Measurements from ENCODE around the gene ANKRD28. TPM values are rescaled to one million over a fixed set of nuclear protein-coding genes. Genes with fewer than 3 reads are reported as not detected.

The ANKRD28 gene
- total RNA-seq, 2 donors from 2014 or later, result 22.1 to 43.0 TPM

DNA sequence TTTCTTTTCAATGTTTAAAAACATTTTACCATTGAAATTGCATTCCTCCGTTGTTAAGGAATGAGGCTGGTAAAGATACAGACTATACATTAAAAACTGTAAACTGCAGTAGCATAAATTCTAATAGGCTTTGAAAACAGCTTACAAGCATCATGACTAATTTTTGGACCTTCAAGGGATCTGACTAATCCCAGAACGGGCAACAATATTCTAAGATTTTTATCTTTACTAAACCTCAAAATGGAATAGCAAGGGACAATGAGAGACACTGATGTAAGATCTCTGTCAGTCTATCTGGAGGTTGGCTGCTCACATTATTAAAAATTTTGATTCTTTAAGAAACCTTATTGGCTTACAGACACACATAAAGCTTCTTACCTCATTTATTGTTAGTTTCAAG, 121.5 kb downstream of the ANKRD28 start:
- no peak for DNase-seq (ENCODE audit: low spot score in 2 of 2)
- H3K9me3 Mint-ChIP-seq, result no peaks in the 10 kb centered on the region
- no peak overlapping the region for H3K27ac Mint-ChIP-seq
- H3K36me3 Mint-ChIP-seq, result no peaks in the 10 kb centered on the region
- ATAC-seq, result no peak

DNA sequence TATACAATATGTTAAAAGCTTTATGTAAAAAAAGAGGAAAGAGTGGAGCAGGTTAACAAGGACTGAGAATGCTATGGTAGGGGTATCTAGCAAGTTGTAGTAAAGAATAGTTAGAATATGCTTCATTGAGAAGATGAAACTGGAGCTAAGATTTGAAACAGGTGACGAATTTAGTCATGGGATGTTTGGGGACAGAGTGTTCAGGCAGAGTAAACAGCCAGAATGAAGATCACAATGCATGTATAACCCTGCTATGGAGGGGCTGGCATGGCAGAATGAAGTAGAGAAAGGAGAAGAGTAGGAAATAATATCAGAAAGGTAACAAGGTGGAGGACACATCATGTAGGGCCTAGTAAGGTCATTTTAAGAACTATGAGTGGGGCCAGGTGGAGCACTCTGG, 124.2 kb downstream of the ANKRD28 start:
- ATAC-seq (no peak), DNase-seq (ENCODE audit: low spot score in 2 of 2) (no peak)
- H3K9me3 Mint-ChIP-seq, result no peaks in the 10 kb centered on the region
- H3K36me3 Mint-ChIP-seq, result peaks cover 6 to 15% of the 10 kb centered on the region in 2 donors
- no peak overlapping the region for H3K27ac Mint-ChIP-seq

DNA sequence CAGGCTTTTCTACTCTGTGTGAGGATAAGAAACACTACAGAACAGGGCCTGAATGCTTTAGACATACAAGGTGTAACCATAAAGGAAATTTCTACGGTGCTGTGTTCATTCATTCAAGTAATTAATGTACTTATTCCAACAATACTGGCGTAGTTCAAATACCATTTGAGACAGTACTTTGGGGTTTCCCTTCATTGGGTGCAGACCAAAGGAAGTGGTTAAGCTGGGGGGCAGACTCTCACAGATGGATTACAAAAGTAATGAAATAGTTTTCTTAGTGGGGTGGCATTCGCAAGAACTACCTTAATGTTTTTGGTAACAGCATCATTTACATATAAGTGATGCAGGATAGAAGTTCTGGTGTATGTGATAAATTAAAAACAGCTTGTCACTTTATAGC, 130.3 kb downstream of the ANKRD28 start:
- H3K36me3 Mint-ChIP-seq, result peaks cover 23 to 41% of the 10 kb centered on the region in 2 donors
- no peak overlapping the region for H3K27ac Mint-ChIP-seq
- DNase-seq (ENCODE audit: low spot score in 2 of 2) (no peak), ATAC-seq (peak; percentile 71 to 78)
- peaks cover 4 to 12% of the 10 kb centered on the region in 2 donors for H3K9me3 Mint-ChIP-seq

DNA sequence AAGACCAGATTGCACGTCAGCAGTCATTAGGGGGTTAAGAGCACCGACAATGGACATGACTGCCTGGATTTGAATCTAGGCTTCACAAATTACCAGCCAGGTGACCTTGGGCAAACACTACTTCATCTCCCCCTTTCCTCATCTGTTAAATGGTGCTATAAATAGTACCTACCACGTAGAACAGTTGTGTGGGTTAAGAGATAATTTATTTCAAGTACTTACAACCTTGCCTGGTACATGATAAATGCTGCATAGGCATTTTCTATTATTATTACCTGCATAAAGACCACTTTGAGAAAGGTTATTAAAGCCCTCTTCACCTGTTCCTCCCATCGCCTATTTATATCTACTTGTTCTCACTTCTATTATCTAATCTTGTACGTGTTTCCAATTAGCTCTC, 131.5 kb downstream of the ANKRD28 start:
- H3K9me3 Mint-ChIP-seq, result peaks cover 4 to 12% of the 10 kb centered on the region in 2 donors
- no peak for DNase-seq (ENCODE audit: low spot score in 2 of 2)
- peaks cover 23 to 41% of the 10 kb centered on the region in 2 donors for H3K36me3 Mint-ChIP-seq
- peak overlapping the region in 1 of 2 donors; percentile 10 for H3K27ac Mint-ChIP-seq
- no peak for ATAC-seq

DNA sequence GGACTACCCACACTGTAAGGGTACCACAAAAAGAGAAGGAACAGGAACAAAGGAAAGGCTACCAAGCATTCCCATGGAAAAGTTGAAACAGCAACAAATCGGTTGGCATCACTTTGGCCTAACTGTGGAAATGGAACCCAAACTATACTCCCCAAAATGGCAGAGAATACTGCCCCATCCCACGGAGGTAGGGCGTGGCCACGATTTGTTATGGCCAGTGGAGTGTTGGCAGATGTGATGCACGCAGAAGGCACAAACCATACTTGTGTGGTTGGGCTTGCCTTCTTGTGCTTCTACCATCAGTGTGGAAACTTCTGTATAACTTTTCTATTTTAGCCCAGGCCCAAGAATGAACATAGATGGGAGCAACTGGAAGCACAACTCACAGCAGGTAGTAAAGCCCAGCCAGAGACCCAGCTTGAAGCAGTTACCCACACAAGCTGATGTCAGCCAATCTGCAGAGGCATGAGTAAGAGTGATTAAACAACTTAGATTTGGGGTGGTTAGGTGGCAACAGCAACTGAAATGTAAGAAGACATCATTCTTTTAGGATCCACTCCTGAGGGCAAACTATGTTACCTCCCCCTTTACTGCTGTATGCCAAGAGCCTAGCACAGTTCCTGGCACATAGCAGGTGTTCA, 132.1 kb downstream of the ANKRD28 start:
- peaks cover 23 to 38% of the 10 kb centered on the region in 2 donors for H3K36me3 Mint-ChIP-seq
- H3K27ac Mint-ChIP-seq, result no peak overlapping the region
- peaks cover 4 to 12% of the 10 kb centered on the region in 2 donors for H3K9me3 Mint-ChIP-seq
- ATAC-seq (peak in 1 of 2 donors; percentile 34), DNase-seq (ENCODE audit: low spot score in 2 of 2) (no peak)

DNA sequence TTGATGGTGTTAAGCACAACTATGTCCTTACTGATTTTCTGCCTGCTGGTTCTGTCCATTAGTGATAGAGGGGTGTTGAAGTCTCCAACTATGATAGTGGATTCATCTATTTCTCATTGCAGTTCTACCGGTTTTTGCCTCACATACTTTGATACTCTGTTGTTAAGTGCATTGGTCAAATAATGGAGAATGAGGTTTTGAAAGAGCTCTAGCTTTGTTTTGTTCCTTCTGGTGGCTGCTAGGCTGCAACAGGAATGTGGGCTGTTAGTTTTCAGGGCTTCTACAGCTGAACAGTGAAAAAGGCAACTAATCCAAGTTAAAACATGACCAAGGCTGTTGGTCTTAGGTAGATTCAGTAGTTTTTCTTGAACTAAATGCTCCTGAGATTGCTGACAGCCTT, 133.6 kb downstream of the ANKRD28 start:
- H3K27ac Mint-ChIP-seq, result peak overlapping the region in 1 of 2 donors; percentile 41
- no peak for ATAC-seq
- DNase-seq (ENCODE audit: low spot score in 2 of 2), result no peak
- peaks cover 20 to 32% of the 10 kb centered on the region in 2 donors for H3K36me3 Mint-ChIP-seq
- H3K9me3 Mint-ChIP-seq, result peaks cover 4 to 17% of the 10 kb centered on the region in 2 donors

DNA sequence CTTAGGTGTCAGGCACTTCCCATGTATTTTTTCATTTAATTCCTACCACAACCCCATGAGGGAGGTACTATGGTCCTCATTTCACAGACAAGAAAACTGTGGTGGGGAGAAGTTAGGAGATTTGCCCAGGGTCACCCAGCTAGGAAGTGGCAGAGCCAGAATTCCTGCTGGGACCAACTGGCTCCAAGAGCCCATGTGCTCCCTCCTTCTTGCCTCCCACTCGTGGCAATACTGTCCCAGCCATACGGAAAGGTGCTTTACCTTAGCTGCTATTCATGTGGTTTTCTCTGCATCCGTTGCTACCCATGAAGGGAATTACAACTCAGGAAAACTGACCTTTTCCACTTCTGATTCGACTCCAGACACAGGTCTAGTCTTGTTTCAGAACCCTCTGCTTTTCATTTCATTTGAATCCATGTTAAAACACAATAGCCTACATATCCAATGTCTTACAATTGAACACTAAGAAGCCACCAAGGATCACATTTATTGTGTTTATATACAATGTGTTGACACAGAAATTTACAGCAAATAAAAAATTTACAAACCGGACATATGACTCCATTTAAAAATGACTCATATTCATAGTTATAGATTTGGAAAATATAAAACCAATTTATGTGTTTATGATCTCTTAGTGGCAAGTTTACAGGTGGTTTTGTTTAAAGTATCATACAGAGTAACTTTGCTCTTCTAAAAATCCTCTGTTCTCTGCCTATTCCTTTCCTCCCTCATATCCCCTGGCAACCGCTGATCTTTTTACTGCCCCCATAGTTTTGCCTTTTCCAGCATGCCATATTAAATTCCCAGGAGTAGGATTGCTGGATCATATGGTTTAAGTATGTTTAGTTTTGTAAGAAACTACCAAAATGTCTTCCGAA, 137.5 kb downstream of the ANKRD28 start:
- H3K27ac Mint-ChIP-seq, result no peak overlapping the region
- ATAC-seq (no peak), DNase-seq (ENCODE audit: low spot score in 2 of 2) (no peak)
- H3K36me3 Mint-ChIP-seq, result peaks cover 35 to 40% of the 10 kb centered on the region in 2 donors
- peaks cover 13 to 29% of the 10 kb centered on the region in 2 donors for H3K9me3 Mint-ChIP-seq

DNA sequence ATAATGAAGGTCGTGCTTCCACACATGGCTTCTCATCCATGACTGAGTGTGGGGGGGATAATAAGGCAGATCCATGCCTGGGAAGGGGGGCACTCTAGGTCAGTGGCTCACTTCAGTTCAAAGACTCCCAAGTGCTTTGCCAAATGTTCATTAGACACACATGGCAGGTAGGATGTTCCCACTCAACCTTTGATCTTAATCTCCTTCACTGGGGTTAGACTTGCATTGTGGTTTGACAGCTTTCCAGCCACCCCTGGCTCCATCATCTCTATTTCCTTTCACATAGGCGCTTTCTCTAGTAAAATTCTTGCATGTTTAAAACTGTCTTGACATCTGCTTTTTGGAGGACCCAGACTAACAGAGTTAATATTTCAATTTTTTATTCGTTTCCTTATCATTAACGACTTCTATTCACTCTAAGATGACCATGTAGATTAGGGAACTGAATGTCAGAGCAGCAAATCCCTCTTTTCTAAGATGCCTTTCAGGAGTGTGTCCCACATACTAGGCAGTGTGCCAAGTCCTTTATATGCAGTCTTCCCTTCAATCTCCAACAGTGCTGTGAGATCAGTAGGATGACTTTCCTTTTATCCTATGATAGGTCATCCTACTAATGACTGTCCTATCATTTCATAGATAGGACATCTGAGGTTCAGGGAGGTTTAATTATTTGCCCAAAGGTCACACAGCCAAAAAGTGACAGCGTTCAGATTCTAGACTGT, 138.4 kb downstream of the ANKRD28 start:
- Mint-ChIP-seq H3K36me3 (peaks cover 34 to 39% of the 10 kb centered on the region in 2 donors), H3K9me3 (peaks cover 10 to 28% of the 10 kb centered on the region in 2 donors), H3K27ac (no peak overlapping the region)
- ATAC-seq (no peak), DNase-seq (ENCODE audit: low spot score in 2 of 2) (no peak)

DNA sequence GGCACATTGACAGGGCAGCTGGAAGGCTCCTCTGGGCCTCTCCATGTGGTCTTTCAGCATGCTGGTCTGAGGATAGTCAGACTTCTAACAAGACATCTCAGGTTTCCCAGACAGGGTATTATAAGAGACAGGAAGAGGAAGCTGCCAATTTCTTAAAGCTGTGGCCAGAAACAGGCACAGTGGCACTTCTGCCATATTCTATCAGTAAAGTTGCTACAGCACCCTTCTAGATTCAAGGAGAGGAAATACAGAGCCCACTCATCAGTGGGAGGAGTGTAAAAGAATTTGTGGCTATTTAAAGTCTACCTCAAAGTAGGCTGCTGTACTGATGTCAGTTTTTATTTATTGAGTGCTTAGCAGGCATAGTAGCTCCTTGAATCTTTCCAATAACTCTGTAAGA, 140.8 kb downstream of the ANKRD28 start:
- ATAC-seq (no peak), DNase-seq (ENCODE audit: low spot score in 2 of 2) (no peak)
- H3K36me3 Mint-ChIP-seq, result peaks cover 31 to 34% of the 10 kb centered on the region in 2 donors
- no peak overlapping the region for H3K27ac Mint-ChIP-seq
- H3K9me3 Mint-ChIP-seq, result peaks cover 10 to 28% of the 10 kb centered on the region in 2 donors

DNA sequence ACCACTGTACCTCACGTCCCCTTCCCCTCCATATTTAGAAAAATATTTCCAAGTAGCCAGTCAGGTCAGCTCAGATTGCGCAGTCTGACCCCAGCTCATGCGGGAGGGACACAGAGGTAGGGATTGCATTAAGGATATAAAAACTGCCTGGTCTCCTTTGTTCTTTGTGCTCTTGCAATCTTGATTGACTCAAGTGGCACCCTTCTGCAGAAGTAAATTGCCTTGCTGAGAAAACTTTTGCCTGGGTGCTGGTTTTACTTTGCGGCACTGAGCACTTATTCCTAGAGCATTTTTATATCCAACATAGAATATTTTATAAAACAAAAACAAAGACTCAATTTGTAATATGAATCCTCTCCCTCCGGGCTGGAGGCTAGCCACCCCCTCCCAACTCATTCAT, 141.4 kb downstream of the ANKRD28 start:
- Mint-ChIP-seq H3K36me3 (peaks cover 31 to 34% of the 10 kb centered on the region in 2 donors), H3K9me3 (peaks cover 10 to 31% of the 10 kb centered on the region in 2 donors), H3K27ac (peak overlapping the region in 1 of 2 donors; percentile 44)
- no peak for DNase-seq (ENCODE audit: low spot score in 2 of 2)
- no peak for ATAC-seq

DNA sequence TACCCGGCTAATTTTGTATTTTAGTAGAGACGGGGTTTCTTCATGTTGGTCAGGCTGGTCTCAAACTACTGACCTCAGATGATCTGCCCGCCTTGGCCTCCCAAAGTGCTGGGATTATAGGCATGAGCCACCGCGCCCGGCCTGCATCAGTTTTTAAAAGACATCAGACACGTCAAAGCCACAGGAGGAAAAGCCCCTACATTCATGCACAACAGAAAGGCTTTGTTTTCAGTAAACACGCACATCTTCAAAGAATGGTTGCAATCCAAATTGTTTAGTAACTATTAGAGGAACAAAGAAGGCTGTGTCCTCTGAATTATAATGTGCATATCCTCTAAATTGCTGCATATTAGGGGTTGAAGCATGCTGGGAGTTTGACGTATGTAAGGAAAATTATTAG, 142.9 kb downstream of the ANKRD28 start:
- H3K27ac Mint-ChIP-seq, result no peak overlapping the region
- ATAC-seq, result no peak
- H3K9me3 Mint-ChIP-seq, result peaks cover 10 to 40% of the 10 kb centered on the region in 2 donors
- DNase-seq (ENCODE audit: low spot score in 2 of 2), result no peak
- peaks cover 29 to 31% of the 10 kb centered on the region in 2 donors for H3K36me3 Mint-ChIP-seq

DNA sequence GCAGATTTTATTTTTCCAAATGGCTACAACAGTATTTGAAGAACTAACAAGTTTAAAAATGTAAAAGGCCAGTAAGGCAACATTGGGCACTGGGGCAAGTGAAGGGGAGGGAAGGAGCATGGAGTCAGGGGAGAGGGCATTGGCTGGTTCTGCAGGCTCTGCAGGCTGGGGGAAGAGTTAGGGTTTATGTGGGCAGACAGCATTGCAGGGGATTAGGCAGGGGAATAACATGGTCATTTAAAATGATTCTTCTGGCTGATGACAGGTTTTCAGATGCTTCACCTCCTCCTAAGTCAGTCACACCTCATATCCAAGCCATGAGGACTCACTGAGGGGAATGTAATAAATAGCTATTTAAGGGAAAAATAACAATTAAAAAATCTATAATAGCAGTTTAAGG, 143.7 kb downstream of the ANKRD28 start:
- Mint-ChIP-seq H3K36me3 (peaks cover 34 to 36% of the 10 kb centered on the region in 2 donors), H3K9me3 (peaks cover 14 to 40% of the 10 kb centered on the region in 2 donors), H3K27ac (no peak overlapping the region)
- ATAC-seq, result no peak
- no peak for DNase-seq (ENCODE audit: low spot score in 2 of 2)

DNA sequence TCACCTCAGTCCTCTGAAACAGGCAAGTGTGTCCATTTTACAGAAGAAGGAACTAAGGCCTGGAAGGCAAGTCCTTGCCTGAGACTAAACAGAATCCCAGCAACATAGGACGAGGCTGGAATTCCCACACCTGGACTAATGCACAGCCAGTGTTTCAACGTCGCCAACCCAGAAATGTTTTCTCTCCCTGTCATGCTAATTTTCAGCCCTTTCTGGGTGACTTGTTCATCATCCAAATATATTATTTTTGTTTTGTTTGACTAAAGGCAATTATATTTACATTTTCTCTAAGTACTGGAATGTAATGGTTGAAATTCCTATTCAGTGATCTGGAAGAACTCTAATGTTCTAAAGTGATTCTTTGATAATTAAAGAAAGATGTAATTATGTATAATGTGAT, 144.5 kb downstream of the ANKRD28 start:
- ATAC-seq (no peak), DNase-seq (ENCODE audit: low spot score in 2 of 2) (no peak)
- peaks cover 18 to 39% of the 10 kb centered on the region in 2 donors for H3K9me3 Mint-ChIP-seq
- no peak overlapping the region for H3K27ac Mint-ChIP-seq
- H3K36me3 Mint-ChIP-seq, result peaks cover 31 to 35% of the 10 kb centered on the region in 2 donors

DNA sequence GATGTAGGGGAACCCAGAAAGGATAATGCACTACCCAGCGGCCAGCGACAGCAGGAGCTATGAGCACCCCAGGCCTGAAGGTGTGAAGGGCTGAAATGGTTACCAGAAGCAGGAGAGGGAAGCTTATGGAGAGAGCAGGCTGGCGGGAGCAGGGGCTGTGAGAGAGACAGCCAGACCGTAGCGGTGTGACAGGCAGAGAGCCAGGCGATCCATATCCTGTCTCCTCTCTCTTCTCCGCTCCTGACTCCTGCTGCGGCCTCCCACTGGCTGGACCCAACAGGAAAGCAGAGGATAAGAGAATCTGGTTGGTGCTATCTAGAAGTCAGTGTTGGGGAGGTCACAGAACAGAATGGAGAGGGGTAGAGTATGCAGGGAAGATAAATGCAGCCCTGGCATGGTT, 146.4 kb downstream of the ANKRD28 start:
- DNase-seq (ENCODE audit: low spot score in 2 of 2) (no peak), ATAC-seq (no peak)
- Mint-ChIP-seq H3K9me3 (peaks cover 13 to 32% of the 10 kb centered on the region in 2 donors), H3K27ac (no peak overlapping the region), H3K36me3 (peaks cover 16 to 28% of the 10 kb centered on the region in 2 donors)

DNA sequence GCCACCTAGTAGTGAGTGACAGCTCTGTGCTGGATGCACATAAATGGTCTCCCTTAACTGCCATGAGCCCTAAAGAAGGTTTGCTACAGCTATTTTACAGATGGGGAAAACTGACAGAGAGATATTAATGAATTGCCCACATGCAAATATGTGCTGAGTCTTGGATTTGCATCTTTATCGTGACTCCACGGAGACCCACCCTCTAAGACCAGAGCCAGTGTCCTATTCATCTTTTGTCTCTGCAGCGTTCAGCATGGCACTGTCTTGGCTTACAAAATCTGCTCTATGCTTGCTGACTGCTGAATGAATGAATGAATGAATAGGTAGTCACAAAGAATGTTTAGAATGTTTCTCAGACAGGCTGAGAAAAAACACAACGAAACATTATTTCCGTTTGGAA, 147.9 kb downstream of the ANKRD28 start:
- H3K27ac Mint-ChIP-seq, result no peak overlapping the region
- H3K36me3 Mint-ChIP-seq, result peaks cover 11 to 15% of the 10 kb centered on the region in 2 donors

DNA sequence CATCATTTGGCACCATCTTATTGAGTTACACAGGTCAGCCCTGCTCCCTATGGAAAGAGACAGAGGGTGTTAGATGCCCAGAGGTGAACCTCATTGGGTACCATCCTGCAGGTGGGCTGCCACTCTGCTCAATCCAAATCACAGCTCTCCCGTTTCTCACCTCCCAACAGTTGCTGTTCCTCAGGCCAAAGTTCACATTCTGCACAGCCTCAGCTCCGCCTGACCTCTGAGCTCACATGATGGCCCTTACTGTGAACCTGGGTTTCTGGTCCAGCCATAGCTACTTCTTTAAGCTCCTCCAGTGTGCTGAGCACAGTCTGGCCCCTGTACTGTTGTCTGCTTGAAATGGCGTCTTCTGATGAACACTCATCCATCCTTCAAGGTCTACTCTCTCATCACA, 148.4 kb downstream of the ANKRD28 start:
- no peak for DNase-seq (ENCODE audit: low spot score in 2 of 2)

More for the DNA sequence above, 147.9 kb downstream of the ANKRD28 start:
- DNase-seq (ENCODE audit: low spot score in 2 of 2) (no peak), ATAC-seq (no peak)
- peaks cover 8 to 22% of the 10 kb centered on the region in 2 donors for H3K9me3 Mint-ChIP-seq

More for the DNA sequence above, 148.4 kb downstream of the ANKRD28 start:
- H3K36me3 Mint-ChIP-seq, result peaks cover 11 to 14% of the 10 kb centered on the region in 2 donors
- H3K9me3 Mint-ChIP-seq, result peaks cover 8 to 22% of the 10 kb centered on the region in 2 donors
- no peak for ATAC-seq
- H3K27ac Mint-ChIP-seq, result no peak overlapping the region

Measured in activated naive CD4-positive, alpha-beta T cell treated with anti-CD3 and anti-CD28 coated beads, Interleukin-2, amount 50 U/mL, for 72 hours (primary cell).